Nephron progenitor cell (in vitro differentiated cells): Measurements from ENCODE around the gene TMEM108.

Experiments used
- DNase-seq: peaks from one replicate; pipeline ENCODE4 v3.0.0; 2021
- H3K27ac Mint-ChIP-seq: 2 replicates; pipeline ENCODE4 v1.8.0; 2021; ENCODE audit warnings: mild to moderate bottlenecking, moderate library complexity, mixed read lengths
- H3K27me3 Mint-ChIP-seq: 2 replicates; pipeline ENCODE4 v1.8.0; 2021; ENCODE audit warnings: mild to moderate bottlenecking, low read depth, mixed read lengths; ENCODE audit not compliant: poor library complexity
- H3K36me3 Mint-ChIP-seq: 2 replicates; pipeline ENCODE4 v1.8.0; 2021; ENCODE audit warnings: low read depth, mixed read lengths
- H3K4me1 Mint-ChIP-seq: 2 replicates; pipeline ENCODE4 v1.8.0; 2021; ENCODE audit warnings: mixed read lengths
- H3K4me3 Mint-ChIP-seq: 2 replicates; pipeline ENCODE4 v1.8.0; 2021; ENCODE audit warnings: mild to moderate bottlenecking, moderate library complexity, mixed read lengths
- H3K9me3 Mint-ChIP-seq: 2 replicates; pipeline ENCODE4 v1.8.0; 2021; ENCODE audit warnings: mild to moderate bottlenecking, moderate library complexity, mixed read lengths
- TF ChIP-seq, protein P1 (sequence below): fragments of 200-600 bp; sonication (generic); IDR thresholded peaks from 2 replicates; pipeline ENCODE4 v1.5.0; 2021; ENCODE audit warnings: antibody characterized with exemption

TMEM108 gene

DNA sequence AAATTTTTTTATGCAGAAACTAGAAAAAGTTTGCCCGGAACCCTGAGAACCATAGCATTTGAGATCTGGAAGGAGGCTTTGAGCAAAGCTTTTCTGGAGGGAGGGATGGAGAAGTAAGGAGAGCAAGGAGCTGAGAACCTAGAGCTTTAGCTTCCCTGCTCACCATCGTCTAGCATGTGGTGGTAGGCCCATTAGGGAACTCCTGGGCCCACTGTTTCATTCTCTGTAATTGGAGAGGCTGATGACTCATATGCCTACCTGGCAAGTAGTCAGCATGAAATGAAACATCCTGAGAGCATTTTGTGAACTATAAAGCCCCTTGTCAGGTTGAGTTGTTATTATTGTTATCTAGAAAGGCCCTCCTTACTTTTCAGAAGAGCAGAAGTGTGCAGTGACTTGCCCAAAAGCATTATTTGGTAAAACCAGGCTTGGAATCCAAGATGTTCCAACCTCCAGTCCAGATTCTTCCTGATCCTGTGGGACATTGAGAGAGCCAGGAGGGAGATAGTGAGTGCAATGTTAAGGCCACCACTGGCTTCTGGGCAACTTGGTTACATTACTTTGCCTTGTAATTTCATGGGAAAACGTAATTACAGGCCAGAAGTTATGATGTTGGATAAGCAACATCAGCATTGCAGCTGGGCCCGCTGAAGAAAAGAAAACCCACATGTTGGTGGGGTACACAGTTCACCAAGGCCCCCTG, 257.2 kb downstream of the TMEM108 start:
- H3K27ac Mint-ChIP-seq, result no peak overlapping the region
- H3K4me3 Mint-ChIP-seq, result no peak overlapping the region

GRCh38 chr3:133295944-133296917, 258.0 kb downstream of the TMEM108 start:
- no peak for DNase-seq
- no peak overlapping the region for H3K27ac Mint-ChIP-seq
- peaks cover 22% of the 10 kb centered on the region for H3K4me1 Mint-ChIP-seq
- no peak overlapping the region for H3K4me3 Mint-ChIP-seq
- TF ChIP-seq, protein P1, sequence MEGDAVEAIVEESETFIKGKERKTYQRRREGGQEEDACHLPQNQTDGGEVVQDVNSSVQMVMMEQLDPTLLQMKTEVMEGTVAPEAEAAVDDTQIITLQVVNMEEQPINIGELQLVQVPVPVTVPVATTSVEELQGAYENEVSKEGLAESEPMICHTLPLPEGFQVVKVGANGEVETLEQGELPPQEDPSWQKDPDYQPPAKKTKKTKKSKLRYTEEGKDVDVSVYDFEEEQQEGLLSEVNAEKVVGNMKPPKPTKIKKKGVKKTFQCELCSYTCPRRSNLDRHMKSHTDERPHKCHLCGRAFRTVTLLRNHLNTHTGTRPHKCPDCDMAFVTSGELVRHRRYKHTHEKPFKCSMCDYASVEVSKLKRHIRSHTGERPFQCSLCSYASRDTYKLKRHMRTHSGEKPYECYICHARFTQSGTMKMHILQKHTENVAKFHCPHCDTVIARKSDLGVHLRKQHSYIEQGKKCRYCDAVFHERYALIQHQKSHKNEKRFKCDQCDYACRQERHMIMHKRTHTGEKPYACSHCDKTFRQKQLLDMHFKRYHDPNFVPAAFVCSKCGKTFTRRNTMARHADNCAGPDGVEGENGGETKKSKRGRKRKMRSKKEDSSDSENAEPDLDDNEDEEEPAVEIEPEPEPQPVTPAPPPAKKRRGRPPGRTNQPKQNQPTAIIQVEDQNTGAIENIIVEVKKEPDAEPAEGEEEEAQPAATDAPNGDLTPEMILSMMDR, result no peak
- no peaks in the 10 kb centered on the region for H3K36me3 Mint-ChIP-seq
- H3K9me3 Mint-ChIP-seq, result no peaks in the 10 kb centered on the region
- H3K27me3 Mint-ChIP-seq, result no peaks in the 10 kb centered on the region

More for the DNA sequence above, 257.2 kb downstream of the TMEM108 start:
- Mint-ChIP-seq H3K27me3 (no peaks in the 10 kb centered on the region), H3K9me3 (no peaks in the 10 kb centered on the region), H3K4me1 (peaks cover 24% of the 10 kb centered on the region), H3K36me3 (no peaks in the 10 kb centered on the region)
- TF ChIP-seq, protein P1, result no peak
- no peak for DNase-seq

- no peak overlapping the region for H3K4me3 Mint-ChIP-seq
- TF ChIP-seq, protein P1, result no peak
- peaks cover 18% of the 10 kb centered on the region for H3K4me1 Mint-ChIP-seq
- no peaks in the 10 kb centered on the region for H3K27me3 Mint-ChIP-seq
- H3K36me3 Mint-ChIP-seq, result no peaks in the 10 kb centered on the region
- no peak for DNase-seq
- H3K27ac Mint-ChIP-seq, result no peak overlapping the region
- no peaks in the 10 kb centered on the region for H3K9me3 Mint-ChIP-seq
These were observed 258.8 kb downstream of the TMEM108 start for GRCh38 chr3:133296981-133297380.

DNA sequence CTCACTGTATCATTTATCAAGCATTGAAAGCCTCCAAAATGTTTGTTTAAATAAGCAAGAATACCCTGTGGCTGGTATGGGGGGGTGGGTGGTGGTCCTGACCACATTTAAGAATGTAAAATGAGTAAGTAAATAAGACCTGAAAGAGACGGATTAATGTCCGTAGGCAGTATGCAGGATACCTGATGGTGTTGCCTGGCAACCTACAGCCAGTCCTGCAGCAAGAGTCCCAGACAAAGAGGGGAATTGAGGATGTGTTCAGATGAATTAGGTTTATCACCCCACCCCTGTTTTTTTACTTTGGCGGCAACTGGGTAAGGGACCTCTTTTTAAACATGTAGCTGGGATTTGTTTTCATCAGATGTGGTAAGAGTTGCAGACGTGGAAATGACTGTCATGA, 261.9 kb downstream of the TMEM108 start:
- Mint-ChIP-seq H3K36me3 (no peaks in the 10 kb centered on the region), H3K4me3 (no peak overlapping the region), H3K4me1 (peaks cover 14% of the 10 kb centered on the region), H3K9me3 (peaks cover 5% of the 10 kb centered on the region), H3K27ac (no peak overlapping the region), H3K27me3 (no peaks in the 10 kb centered on the region)
- TF ChIP-seq, protein P1, result no peak
- DNase-seq, result no peak

GRCh38 chr3:133301194-133301593, 263.0 kb downstream of the TMEM108 start:
- Mint-ChIP-seq H3K27me3 (no peaks in the 10 kb centered on the region), H3K27ac (no peak overlapping the region), H3K4me1 (peaks cover 11% of the 10 kb centered on the region), H3K4me3 (no peak overlapping the region), H3K36me3 (no peaks in the 10 kb centered on the region), H3K9me3 (peaks cover 10% of the 10 kb centered on the region)
- TF ChIP-seq, protein P1, result no peak
- no peak for DNase-seq
